ENCODE results near the gene FGD3. TPM values are rescaled to one million over a fixed set of nuclear protein-coding genes. Genes with fewer than 3 reads are reported as not detected.

FGD3 gene
- total RNA-seq, 1 donor from 2014 or later: 19.9 TPM

- intact Hi-C loops (cut with DNase I): no loop called here
- Histone ChIP-seq H3K36me3 (no peaks in the 10 kb centered on the region), H3K27me3 (no peaks in the 10 kb centered on the region), H3K4me1 (peaks cover 41% of the 10 kb centered on the region), H3K27ac (peak overlapping the region; percentile 77), H3K4me3 (peak overlapping the region in 1 of 2 donors; percentile 8), H3K9me3 (no peaks in the 10 kb centered on the region)
- no peak for DNase-seq (ENCODE audit: extremely low spot score in 2 of 2)
- TF ChIP-seq POLR2AphosphoS5 (IDR thresholded peaks at IDR 0.05; ENCODE audit: insufficient read depth in 1 of 2, low read depth in 1 of 2) (peak in 1 of 2 donors; percentile 50), POLR2A (IDR thresholded peaks at IDR 0.05) (no peak), CTCF (IDR thresholded peaks at IDR 0.05) (no peak)
Measured at GRCh38 chr9:93060746-93061259, 113.5 kb downstream of the FGD3 start.

DNA sequence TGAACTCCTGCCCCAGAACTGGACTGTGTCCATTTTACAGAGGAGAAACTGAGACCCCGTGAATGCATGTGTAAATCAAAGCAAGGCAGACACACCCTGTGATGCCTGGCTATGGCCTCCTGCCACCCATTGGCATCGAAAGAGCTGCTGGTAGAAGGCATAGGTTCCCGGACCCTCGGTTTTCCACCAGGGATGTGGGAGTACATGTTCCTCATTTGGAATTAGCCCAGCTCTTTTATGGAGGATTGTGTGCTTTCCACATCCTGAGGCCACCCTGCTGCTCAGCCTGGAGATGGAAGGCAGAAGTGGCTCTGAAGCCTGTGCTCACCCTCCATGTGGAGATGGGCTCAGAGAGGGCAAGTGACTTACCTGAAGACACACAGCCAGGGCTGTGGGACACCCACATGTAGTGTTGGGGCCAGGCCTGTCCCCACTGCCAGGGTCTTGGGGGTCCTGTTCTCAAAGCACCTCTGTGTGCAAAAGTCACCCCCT, 114.0 kb downstream of the FGD3 start:
- H3K27me3 ChIP-seq: no peaks in the 10 kb centered on the region
- DNase-seq (ENCODE audit: extremely low spot score in 2 of 2): no peak
- H3K4me3 ChIP-seq: peak overlapping the region in 1 of 2 donors; percentile 8
- TF ChIP-seq CTCF (IDR thresholded peaks at IDR 0.05) (no peak), POLR2A (IDR thresholded peaks at IDR 0.05) (no peak), POLR2AphosphoS5 (IDR thresholded peaks at IDR 0.05; ENCODE audit: insufficient read depth in 1 of 2, low read depth in 1 of 2) (no peak)
- intact Hi-C loops (cut with DNase I): no loop called here
- no peaks in the 10 kb centered on the region for H3K9me3 ChIP-seq
- peaks cover 41% of the 10 kb centered on the region for H3K4me1 ChIP-seq
- no peaks in the 10 kb centered on the region for H3K36me3 ChIP-seq
- H3K27ac ChIP-seq: no peak overlapping the region

DNA sequence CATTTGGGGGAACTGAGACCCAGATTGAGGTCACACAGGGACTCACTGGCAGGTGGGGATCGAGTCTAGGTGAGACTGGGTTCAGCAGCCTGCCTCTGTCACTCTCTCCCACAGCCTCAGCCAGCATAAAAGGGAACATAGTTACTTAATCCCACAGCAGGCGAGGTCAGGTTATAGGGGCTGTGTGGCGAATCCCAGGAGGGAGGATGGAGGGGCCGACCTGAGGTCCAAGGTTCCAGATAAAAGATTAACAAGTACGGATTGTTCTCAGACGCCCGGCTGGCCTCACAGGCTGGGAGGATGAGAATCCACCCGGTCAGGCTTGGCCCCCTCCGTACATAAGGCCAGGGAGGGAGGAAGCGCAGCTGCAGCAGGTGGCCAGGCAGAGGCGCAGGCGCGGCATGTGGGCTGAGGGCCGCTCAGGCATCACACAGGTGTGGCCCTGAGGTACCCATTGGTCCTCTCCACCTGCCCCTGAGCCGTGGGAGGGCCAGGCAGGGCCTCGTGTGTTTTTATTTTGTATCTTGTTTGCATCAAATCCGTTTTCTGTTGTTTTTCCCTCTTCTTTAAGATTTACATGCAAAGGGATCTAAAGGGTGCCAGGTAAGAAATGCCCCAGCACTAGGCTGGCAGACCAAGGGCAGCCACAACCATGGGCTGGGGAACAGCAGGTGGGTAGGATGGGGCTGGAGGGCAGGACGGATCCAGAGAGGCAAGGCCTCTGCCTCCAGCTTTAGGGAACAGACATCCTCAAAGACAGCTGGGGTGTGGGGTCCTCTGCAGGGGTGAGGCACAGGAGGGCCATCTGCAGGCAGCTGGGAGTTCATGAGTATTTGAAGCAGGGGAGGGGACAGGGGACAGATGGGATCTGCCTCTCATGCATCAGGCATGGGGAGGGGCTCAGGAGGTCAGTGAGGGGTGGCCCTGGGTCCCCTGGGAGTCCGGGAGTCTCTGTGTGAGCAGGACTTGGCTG, 114.8 kb downstream of the FGD3 start:
- Histone ChIP-seq H3K36me3 (no peaks in the 10 kb centered on the region), H3K9me3 (no peaks in the 10 kb centered on the region), H3K4me1 (peaks cover 41% of the 10 kb centered on the region), H3K27ac (no peak overlapping the region), H3K27me3 (no peaks in the 10 kb centered on the region), H3K4me3 (no peak overlapping the region)
- intact Hi-C loops (cut with DNase I): no loop called here
- TF ChIP-seq POLR2A (IDR thresholded peaks at IDR 0.05) (no peak), CTCF (IDR thresholded peaks at IDR 0.05) (no peak), POLR2AphosphoS5 (IDR thresholded peaks at IDR 0.05; ENCODE audit: insufficient read depth in 1 of 2, low read depth in 1 of 2) (no peak)
- DNase-seq (ENCODE audit: extremely low spot score in 2 of 2): no peak

DNA sequence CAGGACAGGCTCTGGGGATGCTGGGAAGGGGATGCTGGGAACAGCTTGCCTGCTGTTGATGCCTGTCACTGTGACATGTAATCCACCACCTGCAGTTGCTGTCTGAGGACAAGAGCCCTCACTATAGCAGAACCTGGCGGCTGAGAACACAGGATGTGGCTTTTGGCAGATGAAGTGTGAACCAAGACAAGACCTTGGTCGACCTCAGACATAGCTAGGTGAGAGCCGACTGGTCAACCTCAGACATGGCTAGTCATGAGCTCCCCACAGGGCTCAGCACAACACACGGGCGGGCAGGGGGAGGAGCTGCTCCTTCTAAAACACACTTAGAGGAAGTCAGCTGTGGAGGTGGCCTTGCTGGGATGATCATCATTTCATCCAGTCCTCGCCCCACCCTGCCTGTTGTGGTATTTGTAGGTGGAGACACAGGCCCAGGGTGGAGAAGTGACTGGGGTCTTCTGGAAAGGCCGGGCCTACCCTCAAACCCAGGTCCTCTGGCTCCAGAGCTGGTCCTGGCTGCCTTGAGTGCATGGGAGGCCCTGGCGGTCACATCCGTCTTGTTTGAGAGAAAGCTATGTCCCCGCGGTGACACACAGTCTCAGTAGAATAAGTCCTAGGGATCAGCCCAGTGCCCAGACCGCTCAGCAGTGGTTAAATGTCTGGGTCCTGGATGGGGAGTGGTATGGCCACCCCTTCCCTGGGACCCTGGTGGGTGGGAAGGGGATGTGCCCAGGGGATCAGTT, 117.2 kb downstream of the FGD3 start:
- H3K27ac ChIP-seq: no peak overlapping the region
- intact Hi-C loops (cut with DNase I): no loop called here
- H3K4me1 ChIP-seq: peaks cover 23% of the 10 kb centered on the region
- no peaks in the 10 kb centered on the region for H3K9me3 ChIP-seq
- no peak overlapping the region for H3K4me3 ChIP-seq
- TF ChIP-seq POLR2A (IDR thresholded peaks at IDR 0.05): no peak
- peak in 1 of 2 donors; percentile 37 for TF ChIP-seq POLR2AphosphoS5 (IDR thresholded peaks at IDR 0.05; ENCODE audit: insufficient read depth in 1 of 2, low read depth in 1 of 2)
- DNase-seq (ENCODE audit: extremely low spot score in 2 of 2): no peak
- no peaks in the 10 kb centered on the region for H3K36me3 ChIP-seq
- no peaks in the 10 kb centered on the region for H3K27me3 ChIP-seq

- Histone ChIP-seq H3K9me3 (no peaks in the 10 kb centered on the region), H3K4me1 (peaks cover 17% of the 10 kb centered on the region), H3K4me3 (no peak overlapping the region), H3K27me3 (no peaks in the 10 kb centered on the region), H3K36me3 (no peaks in the 10 kb centered on the region), H3K27ac (no peak overlapping the region)
- TF ChIP-seq POLR2AphosphoS5 (IDR thresholded peaks at IDR 0.05; ENCODE audit: insufficient read depth in 1 of 2, low read depth in 1 of 2) (no peak), CTCF (IDR thresholded peaks at IDR 0.05) (no peak), POLR2A (IDR thresholded peaks at IDR 0.05) (no peak)
- DNase-seq (ENCODE audit: extremely low spot score in 2 of 2): no peak
- intact Hi-C loops (cut with DNase I): no loop called here
Measured at GRCh38 chr9:93065135-93065720, 117.9 kb downstream of the FGD3 start.

All from vagina (tissue), 2 donors.